Measurements from ENCODE around the gene SREK1.

DNA sequence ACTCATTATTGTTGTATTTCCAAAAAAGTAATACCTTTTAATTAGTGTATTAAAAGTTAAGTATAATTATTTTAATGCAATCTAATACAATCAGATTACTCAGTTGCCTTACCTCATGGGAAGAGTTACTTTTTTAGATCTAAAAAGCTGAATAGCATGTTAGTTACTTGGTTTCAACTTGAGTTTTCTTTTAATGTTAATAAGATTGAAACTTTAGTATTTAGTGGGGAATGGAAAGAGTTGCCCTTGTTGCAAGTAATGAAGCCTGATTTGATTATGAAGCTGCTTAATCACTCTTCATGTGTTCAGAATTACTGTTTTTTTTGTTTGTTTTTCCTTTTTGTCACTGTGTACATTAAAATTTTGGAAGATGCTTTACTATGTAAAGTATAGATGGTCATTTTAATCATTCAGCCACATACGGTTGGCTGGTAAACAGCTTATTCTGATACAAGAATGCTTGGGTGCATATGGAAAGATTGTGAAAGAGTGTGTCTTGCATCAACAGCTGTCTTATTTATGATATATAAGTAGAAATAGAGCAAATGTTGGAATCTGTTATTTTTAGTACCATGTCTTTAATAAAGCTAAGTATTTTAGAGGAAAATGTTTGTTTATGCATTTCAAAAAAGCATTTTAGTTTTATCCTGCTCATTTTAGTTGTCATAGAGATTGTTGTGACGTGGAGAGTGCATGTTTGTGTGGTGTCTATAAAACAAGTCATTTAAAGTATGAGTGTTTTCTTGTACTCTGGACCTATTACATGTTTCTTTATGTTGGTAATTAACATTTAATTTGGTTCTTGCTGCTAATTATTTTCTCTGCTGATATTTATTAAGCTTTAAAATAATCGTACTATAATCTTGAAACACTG, 36.4 kb downstream of the SREK1 start:
- TF ChIP-seq, protein P1, sequence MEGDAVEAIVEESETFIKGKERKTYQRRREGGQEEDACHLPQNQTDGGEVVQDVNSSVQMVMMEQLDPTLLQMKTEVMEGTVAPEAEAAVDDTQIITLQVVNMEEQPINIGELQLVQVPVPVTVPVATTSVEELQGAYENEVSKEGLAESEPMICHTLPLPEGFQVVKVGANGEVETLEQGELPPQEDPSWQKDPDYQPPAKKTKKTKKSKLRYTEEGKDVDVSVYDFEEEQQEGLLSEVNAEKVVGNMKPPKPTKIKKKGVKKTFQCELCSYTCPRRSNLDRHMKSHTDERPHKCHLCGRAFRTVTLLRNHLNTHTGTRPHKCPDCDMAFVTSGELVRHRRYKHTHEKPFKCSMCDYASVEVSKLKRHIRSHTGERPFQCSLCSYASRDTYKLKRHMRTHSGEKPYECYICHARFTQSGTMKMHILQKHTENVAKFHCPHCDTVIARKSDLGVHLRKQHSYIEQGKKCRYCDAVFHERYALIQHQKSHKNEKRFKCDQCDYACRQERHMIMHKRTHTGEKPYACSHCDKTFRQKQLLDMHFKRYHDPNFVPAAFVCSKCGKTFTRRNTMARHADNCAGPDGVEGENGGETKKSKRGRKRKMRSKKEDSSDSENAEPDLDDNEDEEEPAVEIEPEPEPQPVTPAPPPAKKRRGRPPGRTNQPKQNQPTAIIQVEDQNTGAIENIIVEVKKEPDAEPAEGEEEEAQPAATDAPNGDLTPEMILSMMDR (IDR thresholded peaks at IDR 0.05; ENCODE audit: insufficient read depth, low read length), result no peak
- TF ChIP-seq POLR2AphosphoS5 (IDR thresholded peaks at IDR 0.05; ENCODE audit: low read depth), result no peak

Data from HL-60 (cell line).